ENCODE measurements around the gene POGLUT3. TPM values are rescaled to one million over a fixed set of nuclear protein-coding genes. Genes with fewer than 3 reads are reported as not detected.

POGLUT3 gene
- total and polyA plus RNA-seq, 9 of the 15 experiments (the other 6 are each of a cell fraction or from before 2014, with no cell fraction given), result 4.6 to 29.7 (median 17.8) TPM

- TF ChIP-seq ZNF398 (CRISPR knock-in tag; IDR thresholded peaks at IDR 0.05), result no peak
- TF ChIP-seq DNMT1 (IDR thresholded peaks at IDR 0.05), result no peak
- no peak for TF ChIP-seq ZSCAN32 (CRISPR knock-in tag; IDR thresholded peaks at IDR 0.05)
- TF ChIP-seq SMAD3 (CRISPR knock-in tag; conservative IDR thresholded peaks at IDR 0.05), result no peak
- TF ChIP-seq MAX (CRISPR knock-in tag; IDR thresholded peaks at IDR 0.05), result no peak; the same call in 1 of the 2 replicates
- peak; percentile 65; the same call in 1 of the 2 replicates for TF ChIP-seq NFE2 (IDR thresholded peaks at IDR 0.05; ENCODE audit: low read depth)
- TF ChIP-seq BCLAF1 (IDR thresholded peaks at IDR 0.05; ENCODE audit: borderline replicate concordance in 1 of 2, control insufficient read depth in 1 of 2, low read depth in 2 of 2, low read length in 1 of 2), result 0 out of 4 replicates have a peak, but pooled peaks of 1 of the 2 experiments have one; percentile 59
- no peak for TF ChIP-seq BRF2 (IDR thresholded peaks at IDR 0.05; ENCODE audit: borderline replicate concordance, insufficient read depth, insufficient read length)
- TF ChIP-seq BMI1 (IDR thresholded peaks at IDR 0.05; ENCODE audit: low read length), result no peak
- TF ChIP-seq ATF3 (IDR thresholded peaks at IDR 0.05), result peak; percentile 100
- TF ChIP-seq ATF3 (CRISPR knock-in tag; conservative IDR thresholded peaks at IDR 0.05), result peak; percentile 96
- no peak; the same call in 1 of the 2 replicates for TF ChIP-seq ZBTB26 (CRISPR knock-in tag; IDR thresholded peaks at IDR 0.05)
- TF ChIP-seq NR4A1 (CRISPR knock-in tag; IDR thresholded peaks at IDR 0.05), result no peak
- no peak for TF ChIP-seq NR4A1 (tag; IDR thresholded peaks at IDR 0.05)
Observed at GRCh38 chr11:108497317-108498045, 703 bp downstream of the POGLUT3 start (continued).

All from K562 (cell line).